LHCN-M2 (cell line): Measurements from ENCODE around the gene APOB. TPM values are rescaled to one million over a fixed set of nuclear protein-coding genes. Genes with fewer than 3 reads are reported as not detected.

Experiments
- DNase-seq: peaks from one replicate; pipeline ENCODE4 v3.0.0-alpha.2; 2012; ENCODE audit warnings: low read depth
- total RNA-seq: library from RNA; depleted of rRNA; stranded (reverse); fragments of >200 nt; gene quantifications from 2 replicates; pipeline ENCODE4 v1.2.3, GENCODE V29; 2014

APOB gene
- total RNA-seq, 1 experiment from 2014 or later = not detected

GRCh38 chr2:21050164-21050563 lies 6.3 kb upstream of the APOB start:
- no peak for DNase-seq

- no peak for DNase-seq
Measured at GRCh38 chr2:21047141-21048009, 3.5 kb upstream of the APOB start.

GRCh38 chr2:21046506-21046905 lies 2.6 kb upstream of the APOB start:
- DNase-seq = no peak

- DNase-seq = no peak
Measured at GRCh38 chr2:21044694-21045371, 960 bp upstream of the APOB start.

- DNase-seq = peak; percentile 26
Measured at GRCh38 chr2:21042958-21043743, 722 bp downstream of the APOB start.

GRCh38 chr2:21042708-21042957 lies 1.2 kb downstream of the APOB start:
- DNase-seq = no peak

- DNase-seq = no peak
Measured at GRCh38 chr2:21041943-21042707, 1.7 kb downstream of the APOB start.

- DNase-seq = no peak
Measured at GRCh38 chr2:21041462-21041861, 2.4 kb downstream of the APOB start.

GRCh38 chr2:21040468-21041377 lies 3.1 kb downstream of the APOB start:
- DNase-seq = no peak

- DNase-seq = no peak
Measured at GRCh38 chr2:21039979-21040467, 3.9 kb downstream of the APOB start.

GRCh38 chr2:21039080-21039556 lies 4.8 kb downstream of the APOB start:
- DNase-seq = no peak

GRCh38 chr2:21038403-21039073 lies 5.3 kb downstream of the APOB start:
- DNase-seq = peak; percentile 64

- DNase-seq = no peak
Measured at GRCh38 chr2:21037671-21038108, 6.2 kb downstream of the APOB start.

- no peak for DNase-seq
Measured at GRCh38 chr2:21036708-21037670, 6.9 kb downstream of the APOB start.

- no peak for DNase-seq
Measured at GRCh38 chr2:21035974-21036707, 7.7 kb downstream of the APOB start.

GRCh38 chr2:21035282-21035973 lies 8.4 kb downstream of the APOB start:
- DNase-seq = no peak

- no peak for DNase-seq
Measured at GRCh38 chr2:21034972-21035279, 8.9 kb downstream of the APOB start.
